BLaER1 treated with 17β-estradiol and CSF1 and Interleukin-3, amounts not matched to agents 10 nM and 100 nM (cell line): ENCODE measurements around the gene TMEM131.

Source experiments
- H3K27ac ChIP-seq, 11 experiments: shearing (Covaris generic); formaldehyde crosslinking; 2 replicates each; pipeline ENCODE4 v1.8.1; 2022
- H3K27me3 ChIP-seq, 11 experiments: shearing (Covaris generic); formaldehyde crosslinking; 2 replicates each; pipeline ENCODE4 v1.8.1; 2022
- H3K36me3 ChIP-seq, 11 experiments: shearing (Covaris generic); formaldehyde crosslinking; 2 replicates each; pipeline ENCODE4 v1.8.1; 2022
- H3K4me1 ChIP-seq, 10 experiments: shearing (Covaris generic); formaldehyde crosslinking; 2 replicates each; pipeline ENCODE4 v1.8.1; 2022
- H3K4me2 ChIP-seq, 11 experiments: shearing (Covaris generic); formaldehyde crosslinking; 2 replicates each; pipeline ENCODE4 v1.8.1; 2022
- H3K4me3 ChIP-seq, 10 experiments: shearing (Covaris generic); formaldehyde crosslinking; 2 replicates each; pipeline ENCODE4 v1.8.1; 2022
- H3K9ac ChIP-seq, 11 experiments: shearing (Covaris generic); formaldehyde crosslinking; 2 replicates each; pipeline ENCODE4 v1.8.1; 2022
- H3K9me3 ChIP-seq, 11 experiments: shearing (Covaris generic); formaldehyde crosslinking; replicated peaks in 1 of 11; 2 replicates each; pipeline ENCODE4 v1.8.1; 2022
- H4K20me1 ChIP-seq, 11 experiments: shearing (Covaris generic); formaldehyde crosslinking; 2 replicates each; pipeline ENCODE4 v1.8.1; 2022
- Cebpa-rat ChIP-seq, 11 experiments: shearing (Covaris generic); IDR thresholded peaks; 2 replicates each; pipeline ENCODE4 v1.8.1; 2022

The TMEM131 gene

GRCh38 chr2:98004047-98004446 lies 8.3 kb upstream of the TMEM131 start:
- Histone ChIP-seq H3K27ac (no peak overlapping the region), H3K4me2 (no peak overlapping the region), H3K9me3 (no peaks in the 10 kb centered on the region), H3K27me3 (peaks cover 0 to 8% (median 0%) of the 10 kb centered on the region in 11 experiments; a peak in 1 of 22 replicates), H3K4me1 (peaks cover 0 to 1% (median 0%) of the 10 kb centered on the region in 10 experiments; a peak in 2 of 20 replicates), H4K20me1 (no peaks in the 10 kb centered on the region), H3K4me3 (no peak overlapping the region), H3K9ac (no peak overlapping the region), H3K36me3 (no peaks in the 10 kb centered on the region)
- no peak for TF ChIP-seq Cebpa-rat (IDR thresholded peaks at IDR 0.05)

GRCh38 chr2:97999536-97999935 lies 3.8 kb upstream of the TMEM131 start:
- Histone ChIP-seq H3K4me3 (no peak overlapping the region), H3K4me2 (no peak overlapping the region), H3K4me1 (peaks cover 5 to 8% (median 7%) of the 10 kb centered on the region in 10 experiments; a peak in 14 of 20 replicates), H3K36me3 (no peaks in the 10 kb centered on the region), H3K9me3 (no peaks in the 10 kb centered on the region), H3K9ac (no peak overlapping the region), H3K27me3 (peaks cover 0 to 5% (median 0%) of the 10 kb centered on the region in 11 experiments; a peak in 1 of 22 replicates), H3K27ac (no peak overlapping the region), H4K20me1 (peaks cover 0 to 5% (median 2%) of the 10 kb centered on the region in 11 experiments; a peak in 9 of 22 replicates)
- TF ChIP-seq Cebpa-rat (IDR thresholded peaks at IDR 0.05): no peak

- Histone ChIP-seq H3K9me3 (no peaks in the 10 kb centered on the region), H3K27ac (no peak overlapping the region), H3K9ac (no peak overlapping the region), H4K20me1 (peaks cover 5 to 15% (median 12%) of the 10 kb centered on the region in 11 experiments; a peak in 19 of 22 replicates), H3K36me3 (no peaks in the 10 kb centered on the region), H3K4me1 (peaks cover 14 to 18% (median 16%) of the 10 kb centered on the region in 10 experiments), H3K4me3 (no peak overlapping the region), H3K27me3 (peaks cover 0 to 5% (median 0%) of the 10 kb centered on the region in 11 experiments; a peak in 1 of 22 replicates), H3K4me2 (no peak overlapping the region)
- TF ChIP-seq Cebpa-rat (IDR thresholded peaks at IDR 0.05): no peak
These were observed 2.8 kb upstream of the TMEM131 start for GRCh38 chr2:97998431-97999005.

- H3K9me3 ChIP-seq: no peaks in the 10 kb centered on the region
- H3K36me3 ChIP-seq: no peaks in the 10 kb centered on the region
- no peak overlapping the region for H3K9ac ChIP-seq
- H3K4me3 ChIP-seq: no peak overlapping the region
- no peak for TF ChIP-seq Cebpa-rat (IDR thresholded peaks at IDR 0.05)
- peaks cover 20 to 24% (median 21%) of the 10 kb centered on the region in 10 experiments for H3K4me1 ChIP-seq
- peaks cover 7 to 22% (median 18%) of the 10 kb centered on the region in 11 experiments; a peak in 20 of 22 replicates for H4K20me1 ChIP-seq
- no peak overlapping the region for H3K27ac ChIP-seq
- H3K27me3 ChIP-seq: peaks cover 0 to 5% (median 0%) of the 10 kb centered on the region in 11 experiments; a peak in 1 of 22 replicates
- H3K4me2 ChIP-seq: no peak overlapping the region
These were observed 2.1 kb upstream of the TMEM131 start for GRCh38 chr2:97997784-97998392.

- H3K27ac ChIP-seq: peak overlapping the region in 9 of 11 experiments; percentile 91 to 99 (median 97); a peak in 17 of 22 replicates
These were observed 931 bp upstream of the TMEM131 start for GRCh38 chr2:97996679-97997078.

GRCh38 chr2:97995026-97995733 lies 568 bp downstream of the TMEM131 start:
- Histone ChIP-seq H3K4me1 (peaks cover 21 to 40% (median 27%) of the 10 kb centered on the region in 10 experiments), H3K9me3 (no peaks in the 10 kb centered on the region), H3K27ac (peak overlapping the region; percentile 91 to 99 (median 97)), H3K36me3 (no peaks in the 10 kb centered on the region), H4K20me1 (peaks cover 20 to 47% (median 42%) of the 10 kb centered on the region in 11 experiments; a peak in 21 of 22 replicates), H3K4me2 (peak overlapping the region; percentile 77 to 91 (median 88)), H3K9ac (peak overlapping the region; percentile 96 to 99 (median 97)), H3K4me3 (peak overlapping the region; percentile 85 to 95 (median 89)), H3K27me3 (no peaks in the 10 kb centered on the region)
- TF ChIP-seq Cebpa-rat (IDR thresholded peaks at IDR 0.05): no peak

More at GRCh38 chr2:97996679-97997078, 931 bp upstream of the TMEM131 start:
- Histone ChIP-seq H3K4me1 (peaks cover 21 to 28% (median 25%) of the 10 kb centered on the region in 10 experiments), H3K9me3 (no peaks in the 10 kb centered on the region), H3K4me2 (peak overlapping the region; percentile 76 to 91 (median 87)), H3K9ac (peak overlapping the region in 9 of 11 experiments; percentile 96 to 99 (median 97); a peak in 13 of 22 replicates), H3K27me3 (peaks cover 0 to 3% (median 0%) of the 10 kb centered on the region in 11 experiments; a peak in 1 of 22 replicates), H3K36me3 (no peaks in the 10 kb centered on the region), H3K4me3 (peak overlapping the region; percentile 85 to 95 (median 89)), H4K20me1 (peaks cover 13 to 32% (median 30%) of the 10 kb centered on the region in 11 experiments; a peak in 21 of 22 replicates)
- no peak for TF ChIP-seq Cebpa-rat (IDR thresholded peaks at IDR 0.05)

GRCh38 chr2:97994476-97994875 lies 1.3 kb downstream of the TMEM131 start:
- Histone ChIP-seq H3K9ac (peak overlapping the region; percentile 96 to 99 (median 97)), H3K4me3 (peak overlapping the region; percentile 85 to 95 (median 89)), H3K9me3 (peaks cover 0 to 7% (median 3%) of the 10 kb centered on the region in 11 experiments; a peak in 8 of 22 replicates), H3K36me3 (no peaks in the 10 kb centered on the region), H3K4me1 (peaks cover 25 to 47% (median 31%) of the 10 kb centered on the region in 10 experiments), H3K27ac (peak overlapping the region; percentile 91 to 99 (median 97)), H3K27me3 (no peaks in the 10 kb centered on the region), H4K20me1 (peaks cover 20 to 54% (median 49%) of the 10 kb centered on the region in 11 experiments; a peak in 21 of 22 replicates), H3K4me2 (peak overlapping the region; percentile 77 to 91 (median 88))
- TF ChIP-seq Cebpa-rat (IDR thresholded peaks at IDR 0.05): no peak

- Histone ChIP-seq H4K20me1 (peaks cover 20 to 54% (median 50%) of the 10 kb centered on the region in 11 experiments; a peak in 21 of 22 replicates), H3K9ac (peak overlapping the region; percentile 96 to 99 (median 97); a peak in 20 of 22 replicates), H3K4me1 (peaks cover 25 to 51% (median 31%) of the 10 kb centered on the region in 10 experiments), H3K4me3 (peak overlapping the region; percentile 85 to 95 (median 89)), H3K9me3 (peaks cover under 1 to 12% (median 9%) of the 10 kb centered on the region in 11 experiments; a peak in 20 of 22 replicates), H3K4me2 (peak overlapping the region; percentile 77 to 91 (median 88)), H3K27ac (peak overlapping the region in 5 of 11 experiments; percentile 96 to 99 (median 99); a peak in 11 of 22 replicates), H3K27me3 (no peaks in the 10 kb centered on the region), H3K36me3 (peaks cover 0 to 3% (median 0%) of the 10 kb centered on the region in 11 experiments; a peak in 1 of 22 replicates)
- no peak for TF ChIP-seq Cebpa-rat (IDR thresholded peaks at IDR 0.05)
These were observed 1.8 kb downstream of the TMEM131 start for GRCh38 chr2:97993926-97994325.
